Measurements from ENCODE around the gene HCFC1.
A peak's percentile ranks its signal among the peaks of the same experiment; 100 is the strongest.

Gene HCFC1

GRCh38 chrX:153953342-153953830 is 18.2 kb downstream of the HCFC1 start:
- Histone ChIP-seq H3K4me3 (ENCODE audit: low read depth in 1 of 2, low read length in 1 of 2) (no peak overlapping the region), H3K27me3 (no peaks in the 10 kb centered on the region), H3K9me3 (no peaks in the 10 kb centered on the region), H3K27ac (no peak overlapping the region), H3K36me3 (peaks cover 47% of the 10 kb centered on the region), H3K4me1 (ENCODE audit: control insufficient read depth in 1 of 2, insufficient read depth in 1 of 2, low read depth in 1 of 2, low read length in 1 of 2) (peaks cover 0 to 13% of the 10 kb centered on the region in 2 experiments)
- TF ChIP-seq CTCF (IDR thresholded peaks at IDR 0.05), result peak; percentile 90

GRCh38 chrX:153952373-153953026 is 19.1 kb downstream of the HCFC1 start:
- Histone ChIP-seq H3K36me3 (peaks cover 38% of the 10 kb centered on the region), H3K4me1 (ENCODE audit: control insufficient read depth in 1 of 2, insufficient read depth in 1 of 2, low read depth in 1 of 2, low read length in 1 of 2) (peaks cover 0 to 22% of the 10 kb centered on the region in 2 experiments), H3K9me3 (no peaks in the 10 kb centered on the region), H3K4me3 (ENCODE audit: low read depth in 1 of 2, low read length in 1 of 2) (no peak overlapping the region), H3K27ac (no peak overlapping the region), H3K27me3 (no peaks in the 10 kb centered on the region)
- no peak for TF ChIP-seq CTCF (IDR thresholded peaks at IDR 0.05)

- Histone ChIP-seq H3K4me1 (ENCODE audit: control insufficient read depth in 1 of 2, insufficient read depth in 1 of 2, low read depth in 1 of 2, low read length in 1 of 2) (peaks cover 6 to 28% of the 10 kb centered on the region in 2 experiments), H3K27me3 (no peaks in the 10 kb centered on the region), H3K36me3 (peaks cover 31% of the 10 kb centered on the region), H3K4me3 (ENCODE audit: low read depth in 1 of 2, low read length in 1 of 2) (no peak overlapping the region), H3K27ac (no peak overlapping the region), H3K9me3 (no peaks in the 10 kb centered on the region)
- TF ChIP-seq CTCF (IDR thresholded peaks at IDR 0.05), result no peak
These were observed 19.8 kb downstream of the HCFC1 start for GRCh38 chrX:153951683-153952372.

- peaks cover 16% of the 10 kb centered on the region for H3K36me3 ChIP-seq
- H3K27ac ChIP-seq, result no peak overlapping the region
- H3K9me3 ChIP-seq, result no peaks in the 10 kb centered on the region
- H3K4me3 ChIP-seq (ENCODE audit: low read depth in 1 of 2, low read length in 1 of 2), result no peak overlapping the region
- no peaks in the 10 kb centered on the region for H3K27me3 ChIP-seq
- no peak for TF ChIP-seq CTCF (IDR thresholded peaks at IDR 0.05)
- peaks cover 8 to 31% of the 10 kb centered on the region in 2 experiments for H3K4me1 ChIP-seq (ENCODE audit: control insufficient read depth in 1 of 2, insufficient read depth in 1 of 2, low read depth in 1 of 2, low read length in 1 of 2)
These were observed 21.5 kb downstream of the HCFC1 start for GRCh38 chrX:153950127-153950526.

GRCh38 chrX:153948847-153949805 is 22.5 kb downstream of the HCFC1 start:
- H3K36me3 ChIP-seq, result peaks cover 9% of the 10 kb centered on the region
- no peaks in the 10 kb centered on the region for H3K9me3 ChIP-seq
- peak overlapping the region; percentile 70 for H3K27ac ChIP-seq
- no peaks in the 10 kb centered on the region for H3K27me3 ChIP-seq
- no peak for TF ChIP-seq CTCF (IDR thresholded peaks at IDR 0.05)
- no peak overlapping the region for H3K4me3 ChIP-seq (ENCODE audit: low read depth in 1 of 2, low read length in 1 of 2)
- H3K4me1 ChIP-seq (ENCODE audit: control insufficient read depth in 1 of 2, insufficient read depth in 1 of 2, low read depth in 1 of 2, low read length in 1 of 2), result peaks cover 11 to 38% of the 10 kb centered on the region in 2 experiments
